H9 (cell line): ENCODE data around the gene ASB4. TPM values are rescaled to one million over a fixed set of nuclear protein-coding genes. Genes with fewer than 3 reads are reported as not detected.

ENCODE experiments used
- DNase-seq: peaks from one replicate; pipeline ENCODE4 v3.0.0-alpha.2; 2017
- H2AFZ ChIP-seq: one replicate; pipeline ENCODE4 v1.6.1; 2013; ENCODE audit warnings: mild to moderate bottlenecking, low read length, control low read depth, moderate library complexity
- H2AK5ac ChIP-seq: 2 replicates; pipeline ENCODE4 v1.6.1; 2013; ENCODE audit warnings: low read length, control low read depth, mixed read lengths; ENCODE audit not compliant: insufficient read length
- H2BK120ac ChIP-seq: one replicate; pipeline ENCODE4 v1.6.1; 2013; ENCODE audit warnings: low read depth, mild to moderate bottlenecking, low read length, control low read depth, inconsistent platforms; ENCODE audit not compliant: poor library complexity, severe bottlenecking
- H2BK12ac ChIP-seq: 2 replicates; pipeline ENCODE4 v1.6.1; 2013; ENCODE audit warnings: low read length, control low read depth, mixed read lengths, low read depth; ENCODE audit not compliant: insufficient read length
- H2BK15ac ChIP-seq: 2 replicates; pipeline ENCODE4 v1.6.1; 2013; ENCODE audit warnings: low read depth, low read length, control low read depth
- H2BK20ac ChIP-seq: one replicate; pipeline ENCODE4 v1.6.1; 2013; ENCODE audit warnings: low read depth, mild to moderate bottlenecking, low read length, control low read depth, inconsistent platforms; ENCODE audit not compliant: poor library complexity, severe bottlenecking
- H2BK5ac ChIP-seq: 2 replicates; pipeline ENCODE4 v1.6.1; 2013; ENCODE audit warnings: low read length, control low read depth, mixed read lengths; ENCODE audit not compliant: insufficient read length
- H3K14ac ChIP-seq: 2 replicates; pipeline ENCODE4 v1.6.1; 2013; ENCODE audit warnings: low read length, control low read depth; ENCODE audit not compliant: insufficient read depth
- H3K18ac ChIP-seq: 2 replicates; pipeline ENCODE4 v1.6.1; 2013; ENCODE audit warnings: low read depth, mild to moderate bottlenecking, mixed read lengths, low read length, control low read depth; ENCODE audit not compliant: insufficient read length
- H3K23ac ChIP-seq: 2 replicates; pipeline ENCODE4 v1.6.1; 2013; ENCODE audit warnings: low read length, control low read depth, mixed read lengths, low read depth; ENCODE audit not compliant: insufficient read length
- H3K23me2 ChIP-seq: 2 replicates; pipeline ENCODE4 v1.6.1; 2013; ENCODE audit warnings: low read depth, mild to moderate bottlenecking, mixed read lengths, low read length, control low read depth; ENCODE audit not compliant: insufficient read length, poor library complexity, severe bottlenecking
- H3K27ac ChIP-seq: 2 replicates; pipeline ENCODE4 v1.5.1; 2013; ENCODE audit warnings: low read length, control low read depth, mixed read lengths, low read depth; ENCODE audit not compliant: insufficient read length
- H3K27me3 ChIP-seq: 2 replicates; pipeline ENCODE4 v1.6.1; 2013; ENCODE audit warnings: low read length, control low read depth, inconsistent platforms; ENCODE audit not compliant: insufficient read depth
- H3K4ac ChIP-seq: 2 replicates; pipeline ENCODE4 v1.6.1; 2013; ENCODE audit warnings: low read depth, mild to moderate bottlenecking, control low read depth, inconsistent platforms, low read length, moderate library complexity
- H3K4me1 ChIP-seq: 2 replicates; pipeline ENCODE4 v1.6.1; 2013; ENCODE audit warnings: low read length, control low read depth, inconsistent platforms; ENCODE audit not compliant: insufficient read depth
- H3K4me2 ChIP-seq: 2 replicates; pipeline ENCODE4 v1.6.1; 2013; ENCODE audit warnings: low read length, control low read depth, mixed read lengths; ENCODE audit not compliant: insufficient read length, insufficient read depth
- H3K56ac ChIP-seq: 2 replicates; pipeline ENCODE4 v1.6.1; 2013; ENCODE audit warnings: low read depth, mild to moderate bottlenecking, mixed read lengths, low read length, control low read depth; ENCODE audit not compliant: insufficient read length
- H3K79me1 ChIP-seq: 2 replicates; pipeline ENCODE4 v1.6.1; 2013; ENCODE audit warnings: low read depth, mild to moderate bottlenecking, moderate library complexity, low read length, control low read depth, inconsistent platforms; ENCODE audit not compliant: insufficient read depth, poor library complexity, severe bottlenecking
- H3K79me2 ChIP-seq: 2 replicates; pipeline ENCODE4 v1.6.1; 2013; ENCODE audit warnings: low read length, control low read depth, inconsistent platforms; ENCODE audit not compliant: insufficient read depth
- H3K9ac ChIP-seq: 2 replicates; pipeline ENCODE4 v1.6.1; 2013; ENCODE audit warnings: low read length, control low read depth, mixed read lengths; ENCODE audit not compliant: insufficient read length; ENCODE audit errors: extremely low read depth
- H3K9me3 ChIP-seq: one replicate; pipeline ENCODE4 v1.6.1; 2013; ENCODE audit warnings: low read depth, low read length, inconsistent platforms; ENCODE audit not compliant: control insufficient read depth
- H3T11ph ChIP-seq: one replicate; pipeline ENCODE4 v1.6.1; 2013; ENCODE audit warnings: mild to moderate bottlenecking, low read length, control low read depth, inconsistent platforms
- H4K20me1 ChIP-seq: one replicate; pipeline ENCODE4 v1.6.1; 2013; ENCODE audit not compliant: control insufficient read depth, insufficient read length, insufficient read depth
- H4K5ac ChIP-seq: 2 replicates; pipeline ENCODE4 v1.6.1; 2013; ENCODE audit warnings: low read depth, mild to moderate bottlenecking, mixed read lengths, low read length, control low read depth; ENCODE audit not compliant: insufficient read length
- H4K8ac ChIP-seq: replicated peaks from 2 replicates; pipeline ENCODE4 v1.6.1; 2013; ENCODE audit warnings: low read length, control low read depth, mixed read lengths, low read depth; ENCODE audit not compliant: insufficient read length
- H4K91ac ChIP-seq: 2 replicates; pipeline ENCODE4 v1.6.1; 2013; ENCODE audit warnings: low read depth, mild to moderate bottlenecking, moderate library complexity, mixed read lengths, low read length, control low read depth; ENCODE audit not compliant: insufficient read length
- H3K27ac Mint-ChIP-seq, 3 experiments: 2 replicates in 2 of 3; 3 replicates in 1 of 3; pipeline ENCODE4 v1.8.0; 2020 to 2021; ENCODE audit warnings: mixed read lengths in 3 of 3, mild to moderate bottlenecking in 1 of 3, moderate library complexity in 1 of 3
- H3K27me3 Mint-ChIP-seq: 2 replicates; pipeline ENCODE4 v1.8.0; 2021; ENCODE audit warnings: low read depth, mild to moderate bottlenecking, moderate library complexity, mixed read lengths
- H3K36me3 Mint-ChIP-seq, 3 experiments: 2 replicates in 2 of 3; 3 replicates in 1 of 3; pipeline ENCODE4 v1.8.0; 2020 to 2021; ENCODE audit warnings: low read depth in 3 of 3, mixed read lengths in 3 of 3; ENCODE audit not compliant: insufficient read depth in 1 of 3
- H3K4me1 Mint-ChIP-seq, 2 experiments: 2 replicates each; pipeline ENCODE4 v1.8.0; 2020; ENCODE audit warnings: mixed read lengths in 2 of 2
- H3K4me3 Mint-ChIP-seq, 2 experiments: 2 replicates in 1 of 2; 3 replicates in 1 of 2; pipeline ENCODE4 v1.8.0; 2020 to 2021; ENCODE audit warnings: mild to moderate bottlenecking in 2 of 2, mixed read lengths in 2 of 2, moderate library complexity in 1 of 2
- H3K9me3 Mint-ChIP-seq, 2 experiments: 2 replicates in 1 of 2; 3 replicates in 1 of 2; pipeline ENCODE4 v1.8.0; 2020; ENCODE audit warnings: mild to moderate bottlenecking in 2 of 2, mixed read lengths in 2 of 2, moderate library complexity in 1 of 2
- CTCF ChIP-seq: fragments of 200-600 bp; sonication (generic); conservative IDR thresholded peaks from 3 replicates; pipeline ENCODE4 v1.8.0; 2021; ENCODE audit warnings: antibody characterized with exemption, mild to moderate bottlenecking
- WGBS: extraction: QIAGEN DNeasy Blood & Tissue Kit; methylation state at CpG from one replicate; pipeline ENCODE4 v1.1.7; 2013; ENCODE audit warnings: missing lambda C conversion rate, low lambda C conversion rate, mixed read lengths; ENCODE audit not compliant: insufficient read length; ENCODE audit errors: extremely low coverage; 5-methylcytosine and 5-hydroxymethylcytosine counted together
- total RNA-seq: library from RNA; stranded (reverse); gene quantifications from 2 replicates; pipeline ENCODE4 v1.2.1, GENCODE V29; 2021

Gene ASB4
- total RNA-seq, 1 experiment from 2014 or later, result not detected

- no peak overlapping the region for H3K4me2 ChIP-seq
- H3K27me3 ChIP-seq, result no peaks in the 10 kb centered on the region
- H3K4me1 ChIP-seq, result no peaks in the 10 kb centered on the region
- no peak overlapping the region for H3K4ac ChIP-seq
- Mint-ChIP-seq H3K27me3 (no peaks in the 10 kb centered on the region), H3K4me3 (no peak overlapping the region), H3K27ac (no peak overlapping the region), H3K9me3 (no peaks in the 10 kb centered on the region), H3K36me3 (no peaks in the 10 kb centered on the region), H3K4me1 (peaks cover 3 to 6% of the 10 kb centered on the region in 2 experiments; a peak in 2 of 4 replicates)
- no peak overlapping the region for H2BK20ac ChIP-seq
- TF ChIP-seq CTCF, result no peak
- H3K14ac ChIP-seq, result no peak overlapping the region
- H3K23ac ChIP-seq, result no peak overlapping the region
- H2BK5ac ChIP-seq, result no peak overlapping the region
- H2AK5ac ChIP-seq, result no peak overlapping the region
- no peak for DNase-seq
- H3K9ac ChIP-seq, result no peak overlapping the region
- no peak overlapping the region for H3T11ph ChIP-seq
- H4K5ac ChIP-seq, result no peak overlapping the region
- no peak overlapping the region for H3K56ac ChIP-seq
- no peak overlapping the region for H2AFZ ChIP-seq
- no peak overlapping the region for H2BK15ac ChIP-seq
- no peak overlapping the region for H2BK120ac ChIP-seq
- no CpG with 5 or more reads among the region's 2 CpGs for WGBS
- no peak overlapping the region for H4K91ac ChIP-seq
- H4K20me1 ChIP-seq, result no peaks in the 10 kb centered on the region
- H2BK12ac ChIP-seq, result no peak overlapping the region
- no peak overlapping the region for H4K8ac ChIP-seq
- H3K79me1 ChIP-seq, result no peaks in the 10 kb centered on the region
- H3K18ac ChIP-seq, result no peak overlapping the region
- no peak overlapping the region for H3K27ac ChIP-seq
- no peaks in the 10 kb centered on the region for H3K23me2 ChIP-seq
- H3K79me2 ChIP-seq, result no peaks in the 10 kb centered on the region
- H3K9me3 ChIP-seq, result no peaks in the 10 kb centered on the region
Observed at GRCh38 chr7:95553939-95554338, 68.2 kb downstream of the ASB4 start.
